ENCODE results near the gene DGKB. TPM values are rescaled to one million over a fixed set of nuclear protein-coding genes. Genes with fewer than 3 reads are reported as not detected.

DGKB gene
- total and polyA plus RNA-seq, 2 donors = 0.09 to 0.19 TPM

DNA sequence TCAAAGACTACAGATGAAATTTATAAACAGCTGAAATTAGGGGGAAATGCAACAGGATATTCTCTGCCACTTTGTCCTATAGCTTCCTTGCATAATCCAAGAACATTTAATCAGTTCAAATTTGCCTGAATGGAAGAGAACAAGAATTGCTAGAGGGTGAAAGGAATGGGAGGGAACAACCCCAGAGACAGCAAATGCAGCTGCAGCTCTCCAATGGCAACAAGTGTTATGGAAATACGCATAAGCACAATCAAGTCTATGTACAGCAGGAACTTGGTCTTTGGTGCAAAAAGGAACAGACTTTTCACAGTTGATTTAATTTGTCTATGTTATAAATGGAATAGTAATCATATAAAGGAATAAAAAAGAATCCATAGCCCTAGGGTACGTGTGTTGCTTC lies 644.1 kb downstream of the DGKB start:
- DNase-seq (ENCODE audit: low read depth in 6 of 9, low spot score in 9 of 9) = no peak
- Histone ChIP-seq H3K27me3 (ENCODE audit: control insufficient read depth in 2 of 2, insufficient read depth in 1 of 2, low read length in 1 of 2) (no peaks in the 10 kb centered on the region), H3K9me3 (ENCODE audit: control insufficient read depth in 2 of 2, insufficient read depth in 1 of 2, low read length in 1 of 2) (no peaks in the 10 kb centered on the region), H3K27ac (ENCODE audit: low read depth in 1 of 2, low read length in 1 of 2) (no peak overlapping the region), H3K4me3 (ENCODE audit: low read length in 2 of 2) (no peak overlapping the region), H3K4me1 (ENCODE audit: control insufficient read depth in 2 of 2, insufficient read depth in 2 of 2, low read length in 2 of 2) (no peaks in the 10 kb centered on the region), H3K36me3 (ENCODE audit: control insufficient read depth in 2 of 2, insufficient read depth in 2 of 2, low read length in 1 of 2) (no peaks in the 10 kb centered on the region)
- 95% methylated on average over 2 of the region's 2 CpGs for WGBS

DNA sequence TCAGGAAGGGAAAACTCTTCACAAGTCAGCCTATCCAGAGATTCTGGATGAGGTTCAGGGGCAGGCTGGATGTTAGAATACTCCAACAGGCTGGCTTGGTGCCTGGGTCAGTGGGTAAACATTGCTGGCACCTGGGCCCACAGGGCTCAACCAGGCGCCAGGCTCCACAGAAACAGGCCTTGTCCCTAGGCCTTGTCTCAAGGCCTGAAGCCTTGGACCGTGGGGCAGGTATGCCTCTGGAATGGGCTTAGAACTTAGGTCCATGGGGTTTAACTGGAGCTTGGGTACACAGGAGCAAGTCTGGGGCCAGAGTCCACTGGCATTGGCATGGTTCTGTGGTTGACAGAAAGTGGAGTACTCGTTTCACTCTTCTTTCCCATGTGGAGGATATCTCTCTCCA lies 650.1 kb downstream of the DGKB start:
- 88% methylated on average over 3 of the region's 3 CpGs for WGBS
- DNase-seq (ENCODE audit: low read depth in 6 of 9, low spot score in 9 of 9) = no peak
- H3K4me1 ChIP-seq (ENCODE audit: control insufficient read depth in 2 of 2, insufficient read depth in 2 of 2, low read length in 2 of 2) = no peaks in the 10 kb centered on the region
- no peaks in the 10 kb centered on the region for H3K36me3 ChIP-seq (ENCODE audit: control insufficient read depth in 2 of 2, insufficient read depth in 2 of 2, low read length in 1 of 2)
- no peaks in the 10 kb centered on the region for H3K27me3 ChIP-seq (ENCODE audit: control insufficient read depth in 2 of 2, insufficient read depth in 1 of 2, low read length in 1 of 2)
- H3K4me3 ChIP-seq (ENCODE audit: low read length in 2 of 2) = no peak overlapping the region
- H3K9me3 ChIP-seq (ENCODE audit: control insufficient read depth in 2 of 2, insufficient read depth in 1 of 2, low read length in 1 of 2) = no peaks in the 10 kb centered on the region
- no peak overlapping the region for H3K27ac ChIP-seq (ENCODE audit: low read depth in 1 of 2, low read length in 1 of 2)

DNA sequence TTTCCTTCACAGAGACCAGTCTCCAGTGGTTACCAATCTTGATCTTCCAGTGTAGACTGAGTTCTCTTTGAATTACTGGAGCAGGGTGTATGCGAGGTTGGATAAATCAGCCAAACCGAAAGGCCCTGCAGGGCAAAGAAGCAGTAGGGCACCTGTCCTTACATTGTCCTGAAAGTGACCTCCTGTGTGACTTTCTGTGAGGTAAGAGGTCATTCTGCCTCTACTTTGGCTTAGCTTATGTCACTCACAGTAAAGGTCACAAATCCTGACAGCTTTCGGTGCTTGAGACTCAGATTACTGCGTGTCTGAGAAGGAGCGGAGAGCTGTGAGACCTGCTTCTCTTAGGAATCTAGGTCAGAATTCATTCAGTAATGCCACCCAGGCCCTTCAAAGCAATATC lies 660.4 kb downstream of the DGKB start:
- Histone ChIP-seq H3K4me1 (ENCODE audit: control insufficient read depth in 2 of 2, insufficient read depth in 2 of 2, low read length in 2 of 2) (no peaks in the 10 kb centered on the region), H3K36me3 (ENCODE audit: control insufficient read depth in 2 of 2, insufficient read depth in 2 of 2, low read length in 1 of 2) (no peaks in the 10 kb centered on the region), H3K27ac (ENCODE audit: low read depth in 1 of 2, low read length in 1 of 2) (no peak overlapping the region), H3K27me3 (ENCODE audit: control insufficient read depth in 2 of 2, insufficient read depth in 1 of 2, low read length in 1 of 2) (no peaks in the 10 kb centered on the region), H3K4me3 (ENCODE audit: low read length in 2 of 2) (no peak overlapping the region), H3K9me3 (ENCODE audit: control insufficient read depth in 2 of 2, insufficient read depth in 1 of 2, low read length in 1 of 2) (no peaks in the 10 kb centered on the region)
- 96% methylated on average over 5 of the region's 5 CpGs for WGBS
- no peak for DNase-seq (ENCODE audit: low read depth in 6 of 9, low spot score in 9 of 9)

DNA sequence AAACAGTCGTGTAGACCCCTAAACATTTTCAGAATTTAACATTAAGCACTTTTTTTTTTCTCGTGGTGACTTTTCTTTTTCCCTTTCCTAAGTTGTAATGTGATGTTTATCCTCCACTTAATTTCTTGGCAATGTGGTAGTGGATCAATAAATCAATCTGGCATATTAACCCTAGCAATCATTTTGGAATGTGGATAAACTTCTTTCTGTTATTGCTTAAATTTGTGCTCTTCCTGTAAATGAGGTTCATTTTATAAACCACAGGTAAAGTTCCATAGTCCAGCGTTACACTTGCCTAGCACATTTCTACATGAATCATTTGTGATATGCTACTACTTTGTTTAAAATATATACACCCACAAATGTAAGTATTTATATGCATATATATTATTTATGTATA lies 665.7 kb downstream of the DGKB start:
- no peaks in the 10 kb centered on the region for H3K27me3 ChIP-seq (ENCODE audit: control insufficient read depth in 2 of 2, insufficient read depth in 1 of 2, low read length in 1 of 2)
- no peak overlapping the region for H3K4me3 ChIP-seq (ENCODE audit: low read length in 2 of 2)
- 80% methylated on average over 3 of the region's 3 CpGs for WGBS
- H3K27ac ChIP-seq (ENCODE audit: low read depth in 1 of 2, low read length in 1 of 2) = no peak overlapping the region
- no peaks in the 10 kb centered on the region for H3K36me3 ChIP-seq (ENCODE audit: control insufficient read depth in 2 of 2, insufficient read depth in 2 of 2, low read length in 1 of 2)
- H3K9me3 ChIP-seq (ENCODE audit: control insufficient read depth in 2 of 2, insufficient read depth in 1 of 2, low read length in 1 of 2) = no peaks in the 10 kb centered on the region
- H3K4me1 ChIP-seq (ENCODE audit: control insufficient read depth in 2 of 2, insufficient read depth in 2 of 2, low read length in 2 of 2) = no peaks in the 10 kb centered on the region
- DNase-seq (ENCODE audit: low read depth in 6 of 9, low spot score in 9 of 9) = no peak

DNA sequence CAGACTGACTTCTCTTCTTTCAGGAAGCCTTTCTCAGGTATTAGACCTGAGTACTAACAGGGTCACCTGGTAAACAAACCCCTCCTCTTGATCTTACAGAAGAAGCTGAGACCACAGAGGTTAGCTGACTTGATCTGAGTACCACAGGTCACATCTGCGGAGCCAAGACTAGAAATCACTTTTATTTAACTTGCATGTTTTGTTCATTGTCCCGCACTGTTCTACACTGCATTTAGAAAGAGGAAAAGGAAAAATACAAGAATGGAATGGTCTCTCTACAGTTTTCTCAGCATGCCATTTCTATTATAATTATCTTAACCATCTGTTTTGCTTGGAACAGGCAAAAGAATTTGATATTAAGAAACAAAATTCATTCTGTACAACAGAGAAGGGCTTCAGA lies 667.5 kb downstream of the DGKB start:
- Histone ChIP-seq H3K4me1 (ENCODE audit: control insufficient read depth in 2 of 2, insufficient read depth in 2 of 2, low read length in 2 of 2) (no peaks in the 10 kb centered on the region), H3K27ac (ENCODE audit: low read depth in 1 of 2, low read length in 1 of 2) (no peak overlapping the region), H3K27me3 (ENCODE audit: control insufficient read depth in 2 of 2, insufficient read depth in 1 of 2, low read length in 1 of 2) (no peaks in the 10 kb centered on the region), H3K36me3 (ENCODE audit: control insufficient read depth in 2 of 2, insufficient read depth in 2 of 2, low read length in 1 of 2) (no peaks in the 10 kb centered on the region), H3K9me3 (ENCODE audit: control insufficient read depth in 2 of 2, insufficient read depth in 1 of 2, low read length in 1 of 2) (no peaks in the 10 kb centered on the region), H3K4me3 (ENCODE audit: low read length in 2 of 2) (no peak overlapping the region)
- 91% methylated on average over 2 of the region's 2 CpGs for WGBS
- no peak for DNase-seq (ENCODE audit: low read depth in 6 of 9, low spot score in 9 of 9)

DNA sequence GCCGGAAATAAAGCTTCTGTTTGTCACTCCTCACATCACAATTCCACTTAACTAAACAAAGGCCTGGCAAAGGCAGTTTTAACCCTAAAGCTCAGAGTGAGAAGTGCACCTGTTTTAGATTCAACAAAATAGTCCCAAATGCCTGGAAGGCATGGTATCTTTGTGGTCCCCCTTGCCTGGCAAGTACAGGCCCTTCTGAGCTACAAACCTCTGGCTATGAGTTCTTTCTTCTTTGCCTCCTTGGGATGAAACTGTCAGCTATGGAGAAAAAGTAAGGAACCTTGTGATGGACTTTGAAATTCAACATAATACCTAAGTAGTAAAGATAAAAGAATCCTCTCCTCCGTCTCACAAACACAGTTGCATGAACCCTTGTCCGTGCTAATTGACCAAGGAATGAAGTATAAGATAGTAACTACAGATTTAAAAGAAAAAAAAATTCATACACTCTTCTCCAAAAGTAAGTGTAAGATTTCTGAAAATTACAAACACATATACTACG lies 668.6 kb downstream of the DGKB start:
- no peaks in the 10 kb centered on the region for H3K9me3 ChIP-seq (ENCODE audit: control insufficient read depth in 2 of 2, insufficient read depth in 1 of 2, low read length in 1 of 2)
- H3K27me3 ChIP-seq (ENCODE audit: control insufficient read depth in 2 of 2, insufficient read depth in 1 of 2, low read length in 1 of 2) = no peaks in the 10 kb centered on the region
- DNase-seq (ENCODE audit: low read depth in 6 of 9, low spot score in 9 of 9) = no peak
- no peak overlapping the region for H3K4me3 ChIP-seq (ENCODE audit: low read length in 2 of 2)
- 86% methylated on average over 4 of the region's 4 CpGs for WGBS
- no peaks in the 10 kb centered on the region for H3K4me1 ChIP-seq (ENCODE audit: control insufficient read depth in 2 of 2, insufficient read depth in 2 of 2, low read length in 2 of 2)
- H3K27ac ChIP-seq (ENCODE audit: low read depth in 1 of 2, low read length in 1 of 2) = no peak overlapping the region
- no peaks in the 10 kb centered on the region for H3K36me3 ChIP-seq (ENCODE audit: control insufficient read depth in 2 of 2, insufficient read depth in 2 of 2, low read length in 1 of 2)

DNA sequence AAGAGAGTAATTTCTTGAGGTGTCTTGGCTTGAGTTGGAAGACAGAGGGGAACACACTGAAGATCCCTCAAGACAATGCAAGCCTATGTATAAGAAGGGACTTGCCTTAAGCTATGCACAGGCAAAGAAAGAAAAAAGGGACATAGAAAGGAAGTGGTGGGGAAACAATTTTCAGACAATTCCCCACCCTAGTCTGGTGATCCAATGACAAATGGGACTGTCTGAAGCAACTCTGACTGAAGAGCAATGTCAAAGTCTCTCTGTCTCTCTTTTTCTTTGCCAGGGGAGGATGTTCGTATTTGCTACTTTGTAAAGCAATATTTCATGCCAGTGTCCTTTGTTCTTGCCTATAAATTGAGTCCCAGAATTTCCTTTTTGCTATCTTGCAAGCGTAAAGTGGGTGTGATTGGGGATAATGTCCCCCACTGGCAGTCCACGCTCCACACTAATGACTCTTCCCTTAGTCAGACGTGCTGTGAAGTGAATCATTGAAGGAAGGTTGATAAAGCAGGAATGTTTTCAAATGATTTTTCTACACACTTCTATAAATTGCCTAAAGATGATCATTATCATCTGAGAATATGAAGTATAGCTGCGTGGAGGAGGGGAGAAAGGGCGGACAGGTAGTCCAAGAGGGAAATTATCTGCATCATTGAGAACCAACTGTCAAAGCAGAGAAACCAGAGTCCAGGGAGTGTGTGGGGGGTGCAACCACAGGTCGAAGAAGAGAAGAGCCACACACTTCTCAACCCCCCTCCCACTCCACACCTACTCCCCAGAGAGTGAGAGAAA lies 669.3 kb downstream of the DGKB start:
- no peak for DNase-seq (ENCODE audit: low read depth in 6 of 9, low spot score in 9 of 9)
- no peak overlapping the region for H3K27ac ChIP-seq (ENCODE audit: low read depth in 1 of 2, low read length in 1 of 2)
- H3K27me3 ChIP-seq (ENCODE audit: control insufficient read depth in 2 of 2, insufficient read depth in 1 of 2, low read length in 1 of 2) = no peaks in the 10 kb centered on the region
- H3K4me1 ChIP-seq (ENCODE audit: control insufficient read depth in 2 of 2, insufficient read depth in 2 of 2, low read length in 2 of 2) = no peaks in the 10 kb centered on the region
- 86% methylated on average over 7 of the region's 7 CpGs for WGBS
- no peaks in the 10 kb centered on the region for H3K9me3 ChIP-seq (ENCODE audit: control insufficient read depth in 2 of 2, insufficient read depth in 1 of 2, low read length in 1 of 2)
- H3K36me3 ChIP-seq (ENCODE audit: control insufficient read depth in 2 of 2, insufficient read depth in 2 of 2, low read length in 1 of 2) = no peaks in the 10 kb centered on the region
- H3K4me3 ChIP-seq (ENCODE audit: low read length in 2 of 2) = no peak overlapping the region

DNA sequence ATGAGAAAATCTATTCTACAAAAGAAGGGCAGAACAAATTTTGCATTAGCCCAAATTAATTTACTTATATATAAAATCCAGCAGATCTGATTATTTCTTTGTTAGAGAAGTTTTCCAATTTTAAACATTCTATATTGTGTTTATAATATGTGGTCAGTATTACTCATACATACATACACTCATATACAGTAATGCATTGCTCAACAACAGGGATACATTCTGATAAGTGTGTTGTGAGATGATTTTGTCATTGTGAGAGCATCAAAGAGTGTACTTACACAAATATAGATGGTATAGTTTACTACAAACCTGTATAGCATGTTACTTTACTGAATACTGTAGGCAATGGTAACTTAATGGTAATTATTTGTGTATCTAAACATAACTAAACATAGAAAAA lies 673.5 kb downstream of the DGKB start:
- DNase-seq (ENCODE audit: low read depth in 6 of 9, low spot score in 9 of 9) = no peak
- Histone ChIP-seq H3K27me3 (ENCODE audit: control insufficient read depth in 2 of 2, insufficient read depth in 1 of 2, low read length in 1 of 2) (no peaks in the 10 kb centered on the region), H3K27ac (ENCODE audit: low read depth in 1 of 2, low read length in 1 of 2) (no peak overlapping the region), H3K36me3 (ENCODE audit: control insufficient read depth in 2 of 2, insufficient read depth in 2 of 2, low read length in 1 of 2) (no peaks in the 10 kb centered on the region), H3K9me3 (ENCODE audit: control insufficient read depth in 2 of 2, insufficient read depth in 1 of 2, low read length in 1 of 2) (no peaks in the 10 kb centered on the region), H3K4me3 (ENCODE audit: low read length in 2 of 2) (no peak overlapping the region), H3K4me1 (ENCODE audit: control insufficient read depth in 2 of 2, insufficient read depth in 2 of 2, low read length in 2 of 2) (no peaks in the 10 kb centered on the region)

DNA sequence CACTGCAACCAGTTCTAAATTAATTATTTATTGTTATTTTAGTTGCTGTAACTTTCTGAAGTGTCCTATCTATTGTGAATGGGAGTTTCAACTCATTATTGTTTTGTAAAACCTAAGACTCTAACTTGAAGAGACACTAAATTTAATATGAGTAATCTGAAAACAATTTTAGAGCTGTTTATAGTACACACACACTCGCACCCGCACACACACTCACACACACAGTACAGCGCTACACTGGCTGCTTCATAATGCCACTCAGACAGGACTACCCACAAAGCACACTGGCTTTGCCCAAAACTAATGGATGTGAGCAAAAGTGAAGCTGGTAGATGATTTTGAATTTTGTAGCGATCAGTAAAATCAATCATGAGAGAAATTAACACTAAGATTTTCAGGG lies 674.2 kb downstream of the DGKB start:
- 98% methylated on average over 4 of the region's 4 CpGs for WGBS
- no peak for DNase-seq (ENCODE audit: low read depth in 6 of 9, low spot score in 9 of 9)
- H3K4me3 ChIP-seq (ENCODE audit: low read length in 2 of 2) = no peak overlapping the region
- H3K9me3 ChIP-seq (ENCODE audit: control insufficient read depth in 2 of 2, insufficient read depth in 1 of 2, low read length in 1 of 2) = no peaks in the 10 kb centered on the region
- no peak overlapping the region for H3K27ac ChIP-seq (ENCODE audit: low read depth in 1 of 2, low read length in 1 of 2)
- H3K27me3 ChIP-seq (ENCODE audit: control insufficient read depth in 2 of 2, insufficient read depth in 1 of 2, low read length in 1 of 2) = no peaks in the 10 kb centered on the region
- no peaks in the 10 kb centered on the region for H3K4me1 ChIP-seq (ENCODE audit: control insufficient read depth in 2 of 2, insufficient read depth in 2 of 2, low read length in 2 of 2)
- no peaks in the 10 kb centered on the region for H3K36me3 ChIP-seq (ENCODE audit: control insufficient read depth in 2 of 2, insufficient read depth in 2 of 2, low read length in 1 of 2)
